Bronchial epithelial cell (primary cell): ENCODE results near the gene CYP4X1. TPM values are rescaled to one million over a fixed set of nuclear protein-coding genes. Genes with fewer than 3 reads are reported as not detected.
A peak's percentile ranks its signal among the peaks of the same experiment; 100 is the strongest.

ENCODE experiments used
- DNase-seq: peaks from one replicate; pipeline ENCODE4 v3.0.0-alpha.2; 2010; ENCODE audit warnings: low read depth
- FAIRE-seq: peaks from 2 replicates; lab custom pipeline; 2011; peaks lifted over from hg19 to GRCh38; lab: Jason Lieb, UNC
- H3K27me3 ChIP-seq: 2 replicates; pipeline ENCODE4 v1.5.1; 2011; ENCODE audit warnings: low read length; ENCODE audit not compliant: control insufficient read depth, insufficient read depth
- H3K36me3 ChIP-seq: 2 replicates; pipeline ENCODE4 v1.5.1; 2011; ENCODE audit warnings: low read length; ENCODE audit not compliant: control insufficient read depth, insufficient read depth
- H3K4me3 ChIP-seq: 2 replicates; pipeline ENCODE4 v1.5.1; 2011; ENCODE audit warnings: mild to moderate bottlenecking, low read depth, low read length, control low read depth
- CTCF ChIP-seq: IDR thresholded peaks from 2 replicates; pipeline ENCODE4 v1.5.1; 2011; ENCODE audit warnings: mild to moderate bottlenecking, moderate library complexity, low read length, control low read depth, inconsistent platforms; ENCODE audit not compliant: insufficient read depth, severe bottlenecking
- total RNA-seq: library from RNA; depleted of rRNA; stranded (reverse); fragments of >200 nt; gene quantifications from 2 replicates; pipeline ENCODE4 v1.2.1, GENCODE V29; 2014

CYP4X1 gene
- total RNA-seq, 1 donor from 2014 or later: under 0.01 TPM

DNA sequence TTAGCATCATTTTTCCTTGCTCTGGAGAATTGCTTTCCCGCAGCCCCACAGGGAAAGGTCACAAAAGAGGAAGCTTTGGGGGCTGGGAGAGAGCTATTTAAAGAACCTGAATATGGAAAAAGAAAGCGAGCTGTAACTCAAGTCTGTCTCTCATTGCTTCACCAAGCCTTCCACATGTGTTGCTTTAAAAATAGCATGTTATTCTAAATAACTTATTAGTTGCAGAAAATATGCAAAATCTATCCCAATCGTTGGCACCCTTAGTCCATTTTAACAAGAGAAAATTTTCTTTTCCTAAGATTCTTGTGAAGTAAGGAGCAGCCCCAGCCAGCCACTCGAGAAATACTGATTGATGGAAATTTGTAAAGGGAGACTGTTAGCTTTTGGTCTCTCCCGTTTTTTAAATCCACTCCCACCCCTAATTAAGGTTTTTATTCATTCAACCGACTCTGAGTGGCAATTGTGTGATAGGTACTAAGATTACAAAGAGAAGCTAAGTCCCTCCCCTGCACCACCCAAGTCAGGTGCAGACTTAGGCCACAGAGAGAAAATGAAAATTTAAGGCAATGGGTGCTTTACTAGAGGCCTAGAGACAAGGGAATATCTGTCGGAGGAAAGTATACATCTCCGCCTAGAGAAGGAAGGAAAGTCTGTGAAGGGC is 802 bp downstream of the CYP4X1 start:
- Histone ChIP-seq H3K36me3 (no peaks in the 10 kb centered on the region), H3K4me3 (peak overlapping the region; percentile 39), H3K27me3 (peaks cover 2% of the 10 kb centered on the region)
- FAIRE-seq (no peak), DNase-seq (no peak)
- no peak for TF ChIP-seq CTCF

DNA sequence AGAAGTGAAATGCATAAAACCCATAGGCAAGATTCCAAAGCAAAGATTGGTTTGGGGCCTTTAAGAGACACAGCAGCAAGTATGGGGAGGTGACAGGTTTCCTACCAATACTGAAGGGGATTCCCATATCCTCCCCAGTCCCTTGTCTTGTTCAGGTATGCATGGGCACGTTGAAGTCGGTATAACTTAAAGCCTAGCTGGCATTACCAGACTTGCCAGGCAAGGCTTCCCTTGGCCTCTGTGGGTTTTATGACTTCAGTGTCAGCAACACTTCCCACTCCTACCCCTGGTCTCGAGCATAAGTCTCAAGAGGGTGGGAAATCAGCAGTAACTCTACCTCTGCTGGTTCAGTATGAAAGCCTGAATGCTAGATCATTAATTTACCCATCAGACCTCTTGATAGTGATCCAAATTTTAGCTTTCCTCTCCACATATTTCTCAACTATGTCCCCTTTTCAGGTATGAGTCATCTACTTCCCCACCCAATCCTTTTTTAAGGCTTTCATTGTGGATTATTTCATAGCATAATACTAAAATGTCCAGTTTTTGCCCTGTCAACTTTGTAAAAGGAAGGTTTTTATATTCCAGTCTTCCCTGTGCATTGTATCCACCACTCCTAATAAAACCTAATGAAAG is 6.8 kb downstream of the CYP4X1 start:
- TF ChIP-seq CTCF: no peak
- Histone ChIP-seq H3K27me3 (no peaks in the 10 kb centered on the region), H3K36me3 (no peaks in the 10 kb centered on the region), H3K4me3 (no peak overlapping the region)
- FAIRE-seq (peak; percentile 94), DNase-seq (peak; percentile 55)

GRCh38 chr1:47031059-47031458 is 7.6 kb downstream of the CYP4X1 start:
- no peaks in the 10 kb centered on the region for H3K27me3 ChIP-seq
- H3K36me3 ChIP-seq: no peaks in the 10 kb centered on the region
- H3K4me3 ChIP-seq: no peak overlapping the region
- FAIRE-seq (no peak), DNase-seq (peak; percentile 87)
- no peak for TF ChIP-seq CTCF

GRCh38 chr1:47031585-47031984 is 8.1 kb downstream of the CYP4X1 start:
- DNase-seq (no peak), FAIRE-seq (no peak)
- no peak overlapping the region for H3K4me3 ChIP-seq
- no peaks in the 10 kb centered on the region for H3K27me3 ChIP-seq
- no peaks in the 10 kb centered on the region for H3K36me3 ChIP-seq
- TF ChIP-seq CTCF: no peak

- no peak for DNase-seq
- FAIRE-seq: no peak
- TF ChIP-seq CTCF: no peak
- Histone ChIP-seq H3K4me3 (no peak overlapping the region), H3K27me3 (no peaks in the 10 kb centered on the region), H3K36me3 (no peaks in the 10 kb centered on the region)
These were observed 13.3 kb downstream of the CYP4X1 start for GRCh38 chr1:47036764-47037163.
